ENCODE results near the gene STK39.
"Not testable (repeated sequence)": the region's sequence is repeated elsewhere in the genome, so short reads cannot be mapped to it uniquely, and the experiment has no call there.

STK39 gene

GRCh38 chr2:168247341-168248261 is at the start of gene STK39:
TSS of gene STK39 (minus strand) at chr2:168247595. CDS start at chr2:168247435, 160 bp downstream.
- peak; percentile 44 for DNase-seq (ENCODE audit: low read depth)

- no peak for DNase-seq (ENCODE audit: low read depth)
Observed at GRCh38 chr2:168295051-168295450, 47.7 kb upstream of the STK39 start.

DNA sequence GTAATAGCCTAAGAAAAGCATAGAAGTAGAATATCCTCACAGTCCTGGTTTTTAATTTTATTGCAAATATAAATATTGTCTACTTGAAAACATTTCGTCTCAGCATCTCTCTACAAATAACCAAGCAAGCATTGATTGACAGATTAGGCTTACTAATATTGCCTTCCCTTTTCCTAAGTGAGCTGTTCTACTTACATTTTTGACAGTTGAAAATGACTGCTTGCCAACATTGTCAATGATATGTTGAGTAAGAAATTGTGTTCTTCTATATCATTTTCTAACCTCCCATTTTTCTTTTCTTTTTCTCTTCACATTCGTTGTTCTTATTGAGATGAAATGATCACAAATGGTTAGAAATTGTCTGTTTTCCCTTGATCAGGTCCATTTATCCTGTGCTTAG is 47.0 kb upstream of the STK39 start:
- DNase-seq (ENCODE audit: low read depth): no peak

DNA sequence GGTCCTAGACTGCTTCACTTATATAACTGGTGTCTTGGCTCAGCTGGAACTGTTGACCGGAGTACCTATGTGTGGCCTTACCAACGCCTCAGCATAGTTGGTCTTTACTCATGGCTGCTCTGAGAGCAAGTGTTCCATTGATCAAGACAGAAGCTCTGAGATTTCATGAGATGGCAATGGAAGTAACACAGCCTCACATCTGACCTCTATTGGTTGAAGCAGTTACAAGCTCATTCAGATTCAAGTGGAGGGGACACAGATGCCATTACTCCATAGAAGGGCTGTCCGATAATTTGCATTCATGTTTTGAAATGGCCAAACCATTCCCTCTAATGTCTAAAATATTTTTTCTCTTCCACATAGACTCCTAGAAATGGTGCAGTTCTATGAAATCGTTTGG is 46.4 kb upstream of the STK39 start:
- no peak for DNase-seq (ENCODE audit: low read depth)

DNA sequence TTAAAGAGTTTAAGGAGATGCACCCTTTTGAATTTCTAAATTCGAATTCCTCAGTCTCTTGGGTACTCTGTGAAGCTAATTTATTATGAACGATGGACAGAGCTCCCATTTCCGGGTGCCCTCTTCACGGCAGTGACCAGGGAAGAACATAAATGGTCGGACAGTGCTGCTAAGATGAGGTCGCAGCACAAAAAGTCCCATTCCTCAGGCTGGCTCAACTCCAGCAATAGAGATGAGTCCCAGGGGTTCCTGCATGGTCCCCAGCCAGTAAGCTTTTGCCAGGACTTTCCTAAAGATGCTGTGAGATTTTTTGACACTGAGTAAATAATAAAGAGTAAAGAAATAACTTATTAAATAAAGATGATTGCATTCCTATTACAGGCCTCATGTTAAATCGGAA is 43.0 kb upstream of the STK39 start:
- DNase-seq (ENCODE audit: low read depth): no peak

DNA sequence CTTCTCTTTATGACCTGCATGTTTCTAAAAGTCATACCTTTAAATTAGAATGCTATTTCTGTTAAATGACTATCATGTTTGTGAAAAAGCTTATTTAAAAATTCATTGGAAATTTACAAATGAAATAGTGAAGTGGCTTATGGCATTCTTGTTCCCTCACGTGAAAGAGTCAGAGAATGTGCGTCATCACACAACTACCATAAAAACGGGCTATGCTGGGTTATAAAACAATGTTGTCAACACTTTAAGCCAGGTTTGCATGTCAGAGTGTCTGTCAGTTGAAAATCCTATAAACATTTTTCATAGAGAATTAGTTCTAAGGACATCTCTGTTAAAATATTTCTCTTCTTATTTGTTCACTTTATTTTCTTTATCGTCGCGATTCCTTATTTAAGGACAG is 42.5 kb upstream of the STK39 start:
- DNase-seq (ENCODE audit: low read depth): no peak

DNA sequence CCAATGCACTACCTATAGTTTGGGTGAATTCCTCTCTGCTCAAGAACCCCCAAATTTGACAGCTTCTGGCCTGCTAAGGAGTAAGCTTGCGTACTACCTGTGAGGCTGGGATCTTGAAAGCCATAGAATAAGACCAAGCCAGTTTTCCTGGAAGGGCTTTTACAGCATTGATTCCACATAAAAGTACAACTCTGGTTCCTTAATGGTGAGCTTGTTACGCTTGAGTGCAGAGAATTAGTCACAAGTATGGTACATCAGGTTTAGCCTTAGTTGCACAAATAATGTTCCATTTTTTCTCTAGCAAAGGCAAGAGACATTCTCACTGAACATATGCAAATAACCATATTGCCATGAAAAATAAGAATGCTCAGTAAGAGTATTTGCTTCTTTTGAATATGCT is 39.1 kb upstream of the STK39 start:
- DNase-seq (ENCODE audit: low read depth): no peak

DNA sequence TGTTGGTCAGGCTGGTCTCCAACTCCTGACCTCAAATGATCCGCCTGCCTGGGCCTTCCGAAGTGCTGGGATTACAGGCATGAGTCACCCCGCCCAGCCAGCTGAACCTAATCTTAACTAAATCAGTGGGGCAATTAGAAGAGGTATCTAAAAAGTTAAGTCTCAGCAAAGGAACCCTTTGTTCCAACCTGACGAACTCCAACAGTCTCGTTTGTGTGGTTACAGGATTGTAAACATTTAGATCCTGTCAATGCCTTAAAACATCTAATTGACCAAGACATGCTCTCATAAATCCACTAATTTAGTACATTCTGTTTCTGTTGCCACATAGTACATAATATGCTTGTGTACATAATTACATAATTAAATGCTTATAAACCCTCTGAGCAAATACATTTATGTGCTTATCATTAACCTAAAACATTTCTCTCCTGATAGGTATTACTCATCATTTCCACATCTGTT is 31.1 kb upstream of the STK39 start:
- DNase-seq (ENCODE audit: low read depth): no peak

DNA sequence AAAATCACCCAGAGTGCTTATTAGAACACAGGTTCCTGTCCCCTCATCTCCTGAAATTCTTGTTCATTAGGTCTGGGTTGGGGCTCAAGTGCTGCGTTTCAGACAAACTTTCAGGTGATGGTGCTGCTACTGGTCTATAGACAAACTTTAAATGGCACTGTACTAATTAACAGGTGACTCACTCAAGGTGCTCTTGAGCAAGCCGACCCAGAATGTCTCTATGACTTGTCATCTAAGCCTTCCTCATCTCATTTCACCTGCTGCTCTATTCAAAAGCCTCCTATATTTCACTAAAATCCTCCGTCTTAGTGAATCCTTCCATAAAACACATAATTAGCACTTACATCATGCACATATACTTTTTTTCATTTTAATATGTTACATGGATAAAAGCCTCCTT is 29.9 kb upstream of the STK39 start:
- no peak for DNase-seq (ENCODE audit: low read depth)

GRCh38 chr2:168272225-168272624 is 24.8 kb upstream of the STK39 start:
- DNase-seq (ENCODE audit: low read depth): no peak

DNA sequence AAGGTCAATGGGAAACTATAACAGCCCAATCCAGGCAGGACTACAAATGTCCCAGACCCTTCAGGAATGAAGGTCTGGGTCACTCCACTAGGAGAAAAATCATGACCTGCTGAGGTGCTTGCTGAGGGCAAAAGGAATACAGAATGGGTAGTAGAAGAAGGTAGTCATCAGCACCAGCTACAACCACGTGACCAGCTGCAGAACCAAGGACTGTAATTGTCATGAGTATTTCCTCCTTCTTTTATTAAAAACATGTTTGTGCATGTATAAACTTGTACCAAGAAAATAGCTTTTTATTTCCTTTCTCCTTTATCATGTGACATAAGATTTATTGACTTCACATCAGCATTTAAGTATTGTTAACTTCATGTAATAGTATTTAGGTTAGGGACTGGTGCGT is 15.5 kb upstream of the STK39 start:
- not testable (repeated sequence) for DNase-seq (ENCODE audit: low read depth)

GRCh38 chr2:168256448-168256847 is 9.1 kb upstream of the STK39 start:
- DNase-seq (ENCODE audit: low read depth): no peak

GRCh38 chr2:168255866-168256265 is 8.5 kb upstream of the STK39 start:
- DNase-seq (ENCODE audit: low read depth): no peak

DNA sequence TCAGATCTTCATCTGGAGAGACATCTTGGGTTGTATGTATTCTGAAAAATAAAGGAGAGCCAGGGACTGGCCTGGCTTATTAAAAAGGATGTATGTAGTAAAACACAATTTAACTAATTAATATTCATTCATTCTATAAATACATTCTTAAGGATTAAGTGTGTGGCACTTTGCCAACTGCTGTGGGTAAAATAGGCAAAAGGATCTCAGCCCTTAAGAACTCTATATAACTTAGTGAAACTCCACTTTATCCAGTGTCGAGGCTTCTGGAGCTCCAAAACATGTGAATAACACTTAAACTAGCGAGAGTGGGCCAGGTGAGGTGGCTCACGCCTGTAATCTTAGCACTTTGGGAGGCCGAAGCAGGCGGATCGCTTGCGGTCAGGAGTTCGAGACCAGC is 7.7 kb upstream of the STK39 start:
- DNase-seq (ENCODE audit: low read depth): no peak

GRCh38 chr2:168254158-168254935 is 7.0 kb upstream of the STK39 start:
- no peak for DNase-seq (ENCODE audit: low read depth)

GRCh38 chr2:168253379-168253778 is 6.0 kb upstream of the STK39 start:
- DNase-seq (ENCODE audit: low read depth): no peak

GRCh38 chr2:168252976-168253375 is 5.6 kb upstream of the STK39 start:
- no peak for DNase-seq (ENCODE audit: low read depth)

DNA sequence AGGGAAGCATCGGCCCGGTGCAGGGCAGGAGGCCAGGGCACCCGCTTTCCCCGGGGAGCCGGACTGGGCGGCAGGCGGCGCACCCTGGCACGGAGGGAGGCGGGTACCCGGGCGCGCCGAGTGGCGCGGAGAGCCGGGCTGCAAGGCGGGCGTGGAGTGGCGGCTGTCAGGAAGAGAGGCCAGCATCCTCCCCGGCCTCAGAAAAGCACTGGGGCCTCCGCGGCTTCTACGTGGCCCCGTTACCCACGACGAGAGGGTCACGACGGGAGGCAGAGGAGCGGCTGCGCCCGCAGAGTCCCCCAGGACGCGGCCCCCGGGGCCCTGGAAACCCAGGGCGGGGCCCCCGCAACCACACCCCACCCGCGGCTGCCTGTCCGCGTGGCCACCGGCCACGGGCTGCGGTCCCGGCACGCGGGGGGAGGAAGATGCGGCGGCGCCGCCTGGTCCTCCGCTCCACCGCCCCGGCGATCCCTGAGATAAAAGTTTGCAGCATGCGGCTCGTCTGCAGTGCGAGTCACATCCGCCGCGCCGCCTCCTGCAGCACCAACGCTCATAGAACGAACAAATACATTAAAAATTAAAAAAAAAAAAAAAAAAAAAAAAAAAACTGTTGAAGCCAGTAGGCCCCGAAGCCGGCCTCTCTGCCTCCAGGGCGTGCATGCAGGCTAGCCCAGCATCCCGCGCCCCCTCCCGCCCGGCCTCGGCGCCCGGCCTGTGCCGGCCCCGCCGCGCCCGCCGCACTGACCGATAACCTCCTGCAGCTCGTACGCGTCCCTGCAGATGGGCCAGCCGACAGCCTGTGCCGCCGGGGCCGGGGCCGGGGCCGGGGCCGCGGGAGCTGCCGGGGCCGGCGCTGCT is 683 bp downstream of the STK39 start:
- peak; percentile 40 for DNase-seq (ENCODE audit: low read depth)

DNA sequence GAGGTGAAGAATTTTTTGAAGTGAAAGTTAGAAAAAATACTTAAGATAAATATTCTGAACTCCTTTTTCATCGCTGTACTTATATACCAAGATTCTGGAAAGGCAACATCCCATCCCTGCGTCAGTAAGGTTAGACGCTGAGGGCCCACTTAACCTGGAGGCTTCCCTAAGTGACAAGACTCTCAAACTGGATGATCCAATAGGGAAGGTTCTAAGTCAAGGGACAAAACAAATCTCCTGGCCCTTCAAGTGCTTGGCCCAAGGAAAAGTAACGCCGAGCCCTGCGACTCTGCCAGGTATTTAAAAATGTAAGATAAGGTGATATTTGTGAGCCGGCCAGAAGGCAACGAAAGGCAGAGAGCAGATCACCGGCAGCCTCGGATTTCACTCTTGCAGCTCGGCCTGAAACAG is 1.3 kb downstream of the STK39 start:
- DNase-seq (ENCODE audit: low read depth): no peak

- no peak for DNase-seq (ENCODE audit: low read depth)
Observed at GRCh38 chr2:168245074-168245825, 2.1 kb downstream of the STK39 start.

DNA sequence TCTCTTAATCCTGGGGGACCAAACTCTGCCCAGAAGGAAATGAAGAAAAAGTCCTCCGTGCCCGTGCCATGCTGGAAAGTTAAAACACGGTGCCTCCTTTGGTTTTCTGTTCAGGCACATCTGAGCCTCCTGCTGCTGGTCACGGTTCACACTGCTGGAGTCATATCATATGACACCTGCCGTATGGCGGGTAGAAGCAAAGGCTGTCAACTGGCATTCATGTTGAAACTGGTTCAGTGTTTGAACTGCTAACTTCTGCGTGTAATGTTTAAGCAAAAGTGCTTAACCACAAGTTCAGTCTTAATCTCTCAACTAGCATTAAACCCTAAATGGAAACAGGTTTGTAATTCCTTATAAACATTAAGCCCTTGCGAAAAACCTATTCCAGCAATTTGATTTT is 3.1 kb downstream of the STK39 start:
- peak; percentile 19 for DNase-seq (ENCODE audit: low read depth)
